Measurements from ENCODE around the gene FAM111B. TPM values are rescaled to one million over a fixed set of nuclear protein-coding genes. Genes with fewer than 3 reads are reported as not detected.

The FAM111B gene
- total RNA-seq, 4 donors from 2014 or later: 2.9 to 14.9 (median 8.0) TPM

DNA sequence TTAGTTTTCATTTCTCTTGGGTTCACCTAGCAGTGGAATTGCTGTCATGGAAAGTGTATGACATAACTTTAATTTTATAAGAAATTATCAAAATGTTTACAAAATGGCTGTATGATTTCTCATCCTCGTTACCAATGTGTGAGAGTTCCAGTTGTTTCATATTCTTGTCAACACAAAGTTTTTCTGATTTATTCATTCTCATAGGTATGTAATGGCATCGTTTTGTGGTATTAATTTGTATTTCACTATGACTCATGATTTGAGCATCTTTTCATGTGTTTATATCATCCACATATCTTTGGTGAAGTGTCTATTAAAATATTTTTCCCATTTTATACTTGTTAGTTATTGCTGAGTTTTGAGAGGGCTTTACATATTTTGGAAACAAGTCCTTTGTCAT is 5.5 kb downstream of the FAM111B start:
- WGBS, 2 donors: 54 to 61% methylated on average over 2 of the region's 2 CpGs
- intact Hi-C loops (cut with DNase I): no loop called here

DNA sequence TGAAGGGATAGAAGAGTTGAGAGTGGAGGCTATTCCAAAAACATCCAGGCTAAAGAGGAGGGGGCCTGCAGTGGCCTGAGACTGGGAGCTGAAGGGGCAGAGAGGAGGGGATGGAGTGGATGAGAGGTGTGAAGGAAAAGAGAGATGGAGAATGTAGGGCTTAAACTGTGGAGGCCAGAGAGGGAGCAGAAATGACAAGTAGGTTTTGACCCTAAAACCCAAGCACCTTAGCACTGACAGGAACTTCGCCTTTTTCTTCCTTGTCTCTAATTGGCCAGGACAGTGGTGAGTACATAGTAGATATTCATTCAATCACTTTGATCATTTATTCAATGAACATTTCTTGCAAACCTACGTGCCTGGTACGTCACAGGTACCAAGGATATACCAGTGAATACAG is 7.3 kb downstream of the FAM111B start:
- no peak for TF ChIP-seq POLR2A (IDR thresholded peaks at IDR 0.05)
- TF ChIP-seq, protein P1, sequence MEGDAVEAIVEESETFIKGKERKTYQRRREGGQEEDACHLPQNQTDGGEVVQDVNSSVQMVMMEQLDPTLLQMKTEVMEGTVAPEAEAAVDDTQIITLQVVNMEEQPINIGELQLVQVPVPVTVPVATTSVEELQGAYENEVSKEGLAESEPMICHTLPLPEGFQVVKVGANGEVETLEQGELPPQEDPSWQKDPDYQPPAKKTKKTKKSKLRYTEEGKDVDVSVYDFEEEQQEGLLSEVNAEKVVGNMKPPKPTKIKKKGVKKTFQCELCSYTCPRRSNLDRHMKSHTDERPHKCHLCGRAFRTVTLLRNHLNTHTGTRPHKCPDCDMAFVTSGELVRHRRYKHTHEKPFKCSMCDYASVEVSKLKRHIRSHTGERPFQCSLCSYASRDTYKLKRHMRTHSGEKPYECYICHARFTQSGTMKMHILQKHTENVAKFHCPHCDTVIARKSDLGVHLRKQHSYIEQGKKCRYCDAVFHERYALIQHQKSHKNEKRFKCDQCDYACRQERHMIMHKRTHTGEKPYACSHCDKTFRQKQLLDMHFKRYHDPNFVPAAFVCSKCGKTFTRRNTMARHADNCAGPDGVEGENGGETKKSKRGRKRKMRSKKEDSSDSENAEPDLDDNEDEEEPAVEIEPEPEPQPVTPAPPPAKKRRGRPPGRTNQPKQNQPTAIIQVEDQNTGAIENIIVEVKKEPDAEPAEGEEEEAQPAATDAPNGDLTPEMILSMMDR (IDR thresholded peaks at IDR 0.05): no peak
- Histone ChIP-seq H3K36me3 (peaks cover 0 to 8% (median 0%) of the 10 kb centered on the region in 3 donors), H3K4me3 (no peak overlapping the region), H3K4me1 (no peaks in the 10 kb centered on the region), H3K9me3 (peaks cover 0 to 24% (median 9%) of the 10 kb centered on the region in 3 donors), H3K27me3 (no peaks in the 10 kb centered on the region), H3K27ac (no peak overlapping the region)
- 90 to 94% methylated on average over 3 of the region's 3 CpGs for WGBS, 2 donors
- intact Hi-C loops (cut with DNase I): no loop called here
- no peak for DNase-seq

More for the DNA sequence above, 5.5 kb downstream of the FAM111B start:
- Histone ChIP-seq H3K9me3 (peaks cover 0 to 5% (median under 1%) of the 10 kb centered on the region in 3 donors), H3K27ac (no peak overlapping the region), H3K27me3 (no peaks in the 10 kb centered on the region), H3K4me1 (peaks cover under 1 to 11% (median 4%) of the 10 kb centered on the region in 3 donors), H3K36me3 (peaks cover 0 to 1% (median 0%) of the 10 kb centered on the region in 3 donors), H3K4me3 (no peak overlapping the region)
- no peak for DNase-seq
- TF ChIP-seq, protein P1 (IDR thresholded peaks at IDR 0.05): no peak
- TF ChIP-seq POLR2A (IDR thresholded peaks at IDR 0.05): no peak

DNA sequence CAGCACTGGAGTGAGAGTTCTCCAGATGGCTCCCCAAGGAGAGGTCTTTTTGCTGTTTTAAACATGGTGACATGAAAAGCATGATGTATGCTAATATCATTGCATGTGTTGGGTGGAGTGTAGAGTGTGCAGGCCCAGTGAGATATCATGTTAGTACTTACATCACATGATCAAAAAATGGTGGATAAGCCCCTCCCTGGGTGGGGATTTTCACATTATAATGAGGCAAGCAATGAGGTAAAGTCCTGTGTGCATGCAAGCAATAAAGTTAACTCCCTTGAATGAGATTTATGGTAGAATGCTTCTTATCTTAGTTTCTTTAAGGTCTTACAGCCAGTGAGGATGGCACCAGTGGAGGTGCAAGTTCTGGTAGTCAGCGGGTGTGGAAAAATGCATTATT is 8.5 kb downstream of the FAM111B start:
- no peaks in the 10 kb centered on the region for H3K27me3 ChIP-seq
- no peak overlapping the region for H3K4me3 ChIP-seq
- H3K4me1 ChIP-seq: no peaks in the 10 kb centered on the region
- DNase-seq: no peak
- peaks cover 0 to 27% (median 12%) of the 10 kb centered on the region in 3 donors for H3K9me3 ChIP-seq
- intact Hi-C loops (cut with DNase I): no loop called here
- 93 to 94% methylated on average over 1 of the region's 1 CpG for WGBS, 2 donors
- H3K27ac ChIP-seq: no peak overlapping the region
- TF ChIP-seq, protein P1 (IDR thresholded peaks at IDR 0.05): no peak
- TF ChIP-seq POLR2A (IDR thresholded peaks at IDR 0.05): no peak
- H3K36me3 ChIP-seq: peaks cover 0 to 8% (median 0%) of the 10 kb centered on the region in 3 donors

DNA sequence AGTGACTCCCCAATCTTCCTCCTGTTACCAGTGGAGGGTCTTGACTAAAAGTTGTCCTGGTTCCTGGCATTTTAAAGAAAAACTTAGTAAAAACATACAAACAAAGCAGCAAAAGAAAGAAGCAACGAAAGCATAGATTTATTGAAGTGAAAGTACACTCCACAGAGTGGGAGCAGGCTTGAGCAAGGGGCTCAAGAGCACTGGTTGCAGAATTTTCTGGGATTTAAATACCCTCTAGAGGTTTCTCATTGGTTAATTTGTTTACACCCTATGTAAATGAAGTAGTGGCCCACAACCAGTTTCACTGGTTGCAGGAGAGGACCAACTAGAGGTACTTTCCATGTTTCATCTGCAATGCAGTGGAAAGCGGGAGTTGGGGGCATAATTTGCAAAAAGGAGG is 10.7 kb downstream of the FAM111B start:
- H3K27ac ChIP-seq: no peak overlapping the region
- H3K27me3 ChIP-seq: no peaks in the 10 kb centered on the region
- H3K36me3 ChIP-seq: peaks cover 0 to 8% (median 0%) of the 10 kb centered on the region in 3 donors
- no peaks in the 10 kb centered on the region for H3K4me1 ChIP-seq
- H3K4me3 ChIP-seq: no peak overlapping the region
- TF ChIP-seq POLR2A (IDR thresholded peaks at IDR 0.05): no peak
- TF ChIP-seq, protein P1 (IDR thresholded peaks at IDR 0.05): no peak
- 85 to 88% methylated on average over 2 of the region's 2 CpGs for WGBS, 2 donors
- intact Hi-C loops (cut with DNase I): no loop called here
- DNase-seq: no peak
- peaks cover 0 to 27% (median 12%) of the 10 kb centered on the region in 3 donors for H3K9me3 ChIP-seq

DNA sequence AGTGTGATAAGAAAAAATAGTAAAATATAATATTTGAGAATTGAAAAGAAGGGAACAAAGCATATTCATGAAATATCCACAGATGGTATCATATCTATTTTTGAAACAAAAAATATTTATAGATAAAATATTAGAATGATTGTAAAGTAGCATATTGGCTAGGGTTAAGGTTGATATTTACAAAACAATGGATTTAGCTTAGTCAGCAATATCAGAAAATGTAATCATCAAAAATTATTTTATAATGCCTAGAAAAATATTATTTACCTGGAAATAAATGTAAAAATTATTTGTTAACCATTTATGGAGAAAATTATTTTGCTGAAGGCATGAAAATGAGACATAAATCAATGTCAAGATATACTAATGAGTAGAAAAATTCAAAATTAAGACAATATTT is 12.8 kb downstream of the FAM111B start:
- TF ChIP-seq, protein P1 (IDR thresholded peaks at IDR 0.05): no peak
- TF ChIP-seq POLR2A (IDR thresholded peaks at IDR 0.05): no peak
- Histone ChIP-seq H3K27me3 (no peaks in the 10 kb centered on the region), H3K4me1 (no peaks in the 10 kb centered on the region), H3K27ac (no peak overlapping the region), H3K36me3 (peaks cover 0 to 8% (median 0%) of the 10 kb centered on the region in 3 donors), H3K4me3 (no peak overlapping the region), H3K9me3 (peaks cover 0 to 27% (median 12%) of the 10 kb centered on the region in 3 donors)
- no peak for DNase-seq
- intact Hi-C loops (cut with DNase I): no loop called here
